K562 (cell line): ENCODE results near the gene DMWD.

Experiments used
- ATF4 ChIP-seq: fragments of 450-650 bp; formaldehyde crosslinking; IDR thresholded peaks from 2 replicates; pipeline ENCODE4 v1.4.0; 2022; ENCODE audit warnings: mild to moderate bottlenecking, moderate library complexity
- EHMT2 ChIP-seq: fragments of 450-650 bp; IDR thresholded peaks from 2 replicates; pipeline ENCODE4 v1.6.1; 2018; ENCODE audit warnings: antibody characterized with exemption
- ESRRA ChIP-seq: fragments of 450-650 bp; IDR thresholded peaks from 2 replicates; pipeline ENCODE4 v1.6.1; 2014; ENCODE audit warnings: low read depth, mild to moderate bottlenecking, moderate library complexity, borderline replicate concordance
- SPI1 ChIP-seq: IDR thresholded peaks from 2 replicates; pipeline ENCODE4 v1.6.1; 2011; ENCODE audit warnings: low read depth, low read length, control low read depth, borderline replicate concordance
- SRSF1 ChIP-seq: fragments of 200-400 bp; formaldehyde crosslinking; IDR thresholded peaks from 2 replicates; pipeline ENCODE4 v1.6.1; 2017; ENCODE audit warnings: mild to moderate bottlenecking, low read depth, low read length, moderate library complexity

GRCh38 chr19:45804140-45804958, 11.7 kb upstream of the DMWD start:
- TF ChIP-seq EHMT2 (no peak), SRSF1 (no peak), ATF4 (CRISPR knock-in tag) (no peak), ESRRA (no peak), SPI1 (no peak)
